Sigmoid colon (tissue), 4 donors: Measurements from ENCODE around the gene LRATD1.

Experiments
- EP300 ChIP-seq, 4 donors: sonication (generic); formaldehyde crosslinking; IDR thresholded peaks; one replicate each; pipeline ENCODE4 v1.6.1; 2017; ENCODE audit warnings: antibody characterized with exemption in 4 of 4
- POLR2A ChIP-seq, 2 donors: fragments of 450-650 bp; IDR thresholded peaks; one replicate each; pipeline ENCODE4 v1.6.1; 2016; ENCODE audit warnings: antibody characterized with exemption in 2 of 2, mild to moderate bottlenecking in 2 of 2, moderate library complexity in 2 of 2
- TF ChIP-seq, protein P1 (sequence below), 4 experiments: fragments of 450-650 bp in 3 of 4; fragments of 200-600 bp in 1 of 4; IDR thresholded peaks; one replicate each; pipeline ENCODE4 v1.5.1; 2016 to 2019; ENCODE audit warnings: antibody characterized with exemption in 4 of 4, mild to moderate bottlenecking in 3 of 4, moderate library complexity in 2 of 4

DNA sequence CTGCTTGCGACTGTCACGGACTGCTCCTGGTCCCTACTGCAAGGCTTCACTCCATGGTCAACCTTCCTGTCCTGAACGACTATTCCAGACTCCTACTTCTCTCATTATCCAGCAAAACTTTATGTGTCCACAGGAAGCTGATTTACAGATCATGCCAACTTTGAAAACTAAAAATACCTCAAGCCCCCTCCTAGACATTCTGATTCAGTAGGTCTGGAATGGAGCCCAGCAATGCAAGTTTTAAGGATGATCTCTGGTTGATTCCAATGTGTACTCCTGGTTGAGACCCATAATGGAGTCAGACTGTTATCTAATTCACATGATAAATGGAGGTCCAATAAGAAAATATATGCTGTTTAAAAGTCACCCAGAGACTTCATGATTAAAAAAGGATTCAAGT lies 13.1 kb upstream of the LRATD1 start:
- TF ChIP-seq, protein P1, sequence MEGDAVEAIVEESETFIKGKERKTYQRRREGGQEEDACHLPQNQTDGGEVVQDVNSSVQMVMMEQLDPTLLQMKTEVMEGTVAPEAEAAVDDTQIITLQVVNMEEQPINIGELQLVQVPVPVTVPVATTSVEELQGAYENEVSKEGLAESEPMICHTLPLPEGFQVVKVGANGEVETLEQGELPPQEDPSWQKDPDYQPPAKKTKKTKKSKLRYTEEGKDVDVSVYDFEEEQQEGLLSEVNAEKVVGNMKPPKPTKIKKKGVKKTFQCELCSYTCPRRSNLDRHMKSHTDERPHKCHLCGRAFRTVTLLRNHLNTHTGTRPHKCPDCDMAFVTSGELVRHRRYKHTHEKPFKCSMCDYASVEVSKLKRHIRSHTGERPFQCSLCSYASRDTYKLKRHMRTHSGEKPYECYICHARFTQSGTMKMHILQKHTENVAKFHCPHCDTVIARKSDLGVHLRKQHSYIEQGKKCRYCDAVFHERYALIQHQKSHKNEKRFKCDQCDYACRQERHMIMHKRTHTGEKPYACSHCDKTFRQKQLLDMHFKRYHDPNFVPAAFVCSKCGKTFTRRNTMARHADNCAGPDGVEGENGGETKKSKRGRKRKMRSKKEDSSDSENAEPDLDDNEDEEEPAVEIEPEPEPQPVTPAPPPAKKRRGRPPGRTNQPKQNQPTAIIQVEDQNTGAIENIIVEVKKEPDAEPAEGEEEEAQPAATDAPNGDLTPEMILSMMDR (IDR thresholded peaks at IDR 0.05): no peak
- TF ChIP-seq POLR2A (IDR thresholded peaks at IDR 0.05) (no peak), EP300 (IDR thresholded peaks at IDR 0.05) (no peak)
